Measurements from ENCODE around the gene NDUFA13.

The NDUFA13 gene

GRCh38 chr19:19492026-19492610 is 23.9 kb upstream of the NDUFA13 start:
- Histone ChIP-seq H3K36me3 (ENCODE audit: control insufficient read depth, low read depth, low read length) (peaks cover 13% of the 10 kb centered on the region), H3K9me3 (ENCODE audit: control insufficient read depth, low read depth, low read length) (no peaks in the 10 kb centered on the region), H3K27me3 (ENCODE audit: control insufficient read depth, insufficient read depth, low read length) (no peaks in the 10 kb centered on the region), H3K4me1 (ENCODE audit: control insufficient read depth, low read depth, low read length) (peaks cover 22% of the 10 kb centered on the region), H3K9ac (ENCODE audit: low read length) (no peak overlapping the region), H3K4me3 (ENCODE audit: low read length) (no peak overlapping the region), H3K27ac (ENCODE audit: low read length) (no peak overlapping the region)

GRCh38 chr19:19493841-19494546 is 22.0 kb upstream of the NDUFA13 start:
- Histone ChIP-seq H3K4me1 (ENCODE audit: control insufficient read depth, low read depth, low read length) (peaks cover 13% of the 10 kb centered on the region), H3K9ac (ENCODE audit: low read length) (no peak overlapping the region), H3K9me3 (ENCODE audit: control insufficient read depth, low read depth, low read length) (no peaks in the 10 kb centered on the region), H3K27me3 (ENCODE audit: control insufficient read depth, insufficient read depth, low read length) (no peaks in the 10 kb centered on the region), H3K4me3 (ENCODE audit: low read length) (no peak overlapping the region), H3K27ac (ENCODE audit: low read length) (no peak overlapping the region), H3K36me3 (ENCODE audit: control insufficient read depth, low read depth, low read length) (peaks cover 27% of the 10 kb centered on the region)

GRCh38 chr19:19495614-19496603 is 20.1 kb upstream of the NDUFA13 start:
- Histone ChIP-seq H3K36me3 (ENCODE audit: control insufficient read depth, low read depth, low read length) (peaks cover 37% of the 10 kb centered on the region), H3K9me3 (ENCODE audit: control insufficient read depth, low read depth, low read length) (no peaks in the 10 kb centered on the region), H3K9ac (ENCODE audit: low read length) (no peak overlapping the region), H3K4me1 (ENCODE audit: control insufficient read depth, low read depth, low read length) (no peaks in the 10 kb centered on the region), H3K4me3 (ENCODE audit: low read length) (no peak overlapping the region), H3K27me3 (ENCODE audit: control insufficient read depth, insufficient read depth, low read length) (no peaks in the 10 kb centered on the region), H3K27ac (ENCODE audit: low read length) (no peak overlapping the region)

- H3K4me3 ChIP-seq (ENCODE audit: low read length): no peak overlapping the region
- H3K4me1 ChIP-seq (ENCODE audit: control insufficient read depth, low read depth, low read length): no peaks in the 10 kb centered on the region
- no peak overlapping the region for H3K27ac ChIP-seq (ENCODE audit: low read length)
- peaks cover 62% of the 10 kb centered on the region for H3K36me3 ChIP-seq (ENCODE audit: control insufficient read depth, low read depth, low read length)
- H3K9ac ChIP-seq (ENCODE audit: low read length): no peak overlapping the region
- no peaks in the 10 kb centered on the region for H3K27me3 ChIP-seq (ENCODE audit: control insufficient read depth, insufficient read depth, low read length)
- H3K9me3 ChIP-seq (ENCODE audit: control insufficient read depth, low read depth, low read length): no peaks in the 10 kb centered on the region
These were observed 17.6 kb upstream of the NDUFA13 start for GRCh38 chr19:19498255-19498991.

GRCh38 chr19:19499272-19499995 is 16.6 kb upstream of the NDUFA13 start:
- Histone ChIP-seq H3K9ac (ENCODE audit: low read length) (no peak overlapping the region), H3K4me1 (ENCODE audit: control insufficient read depth, low read depth, low read length) (no peaks in the 10 kb centered on the region), H3K4me3 (ENCODE audit: low read length) (no peak overlapping the region), H3K9me3 (ENCODE audit: control insufficient read depth, low read depth, low read length) (no peaks in the 10 kb centered on the region), H3K27ac (ENCODE audit: low read length) (no peak overlapping the region), H3K27me3 (ENCODE audit: control insufficient read depth, insufficient read depth, low read length) (no peaks in the 10 kb centered on the region), H3K36me3 (ENCODE audit: control insufficient read depth, low read depth, low read length) (peaks cover 69% of the 10 kb centered on the region)

GRCh38 chr19:19500975-19501644 is 14.9 kb upstream of the NDUFA13 start:
- no peaks in the 10 kb centered on the region for H3K4me1 ChIP-seq (ENCODE audit: control insufficient read depth, low read depth, low read length)
- H3K36me3 ChIP-seq (ENCODE audit: control insufficient read depth, low read depth, low read length): peaks cover 82% of the 10 kb centered on the region
- no peak overlapping the region for H3K4me3 ChIP-seq (ENCODE audit: low read length)
- H3K27me3 ChIP-seq (ENCODE audit: control insufficient read depth, insufficient read depth, low read length): no peaks in the 10 kb centered on the region
- H3K9me3 ChIP-seq (ENCODE audit: control insufficient read depth, low read depth, low read length): no peaks in the 10 kb centered on the region
- H3K27ac ChIP-seq (ENCODE audit: low read length): no peak overlapping the region
- H3K9ac ChIP-seq (ENCODE audit: low read length): no peak overlapping the region

GRCh38 chr19:19501798-19502197 is 14.2 kb upstream of the NDUFA13 start:
- Histone ChIP-seq H3K4me3 (ENCODE audit: low read length) (no peak overlapping the region), H3K9ac (ENCODE audit: low read length) (no peak overlapping the region), H3K36me3 (ENCODE audit: control insufficient read depth, low read depth, low read length) (peaks cover 76% of the 10 kb centered on the region), H3K27me3 (ENCODE audit: control insufficient read depth, insufficient read depth, low read length) (no peaks in the 10 kb centered on the region), H3K9me3 (ENCODE audit: control insufficient read depth, low read depth, low read length) (no peaks in the 10 kb centered on the region), H3K4me1 (ENCODE audit: control insufficient read depth, low read depth, low read length) (no peaks in the 10 kb centered on the region), H3K27ac (ENCODE audit: low read length) (no peak overlapping the region)

- Histone ChIP-seq H3K9me3 (ENCODE audit: control insufficient read depth, low read depth, low read length) (no peaks in the 10 kb centered on the region), H3K4me1 (ENCODE audit: control insufficient read depth, low read depth, low read length) (no peaks in the 10 kb centered on the region), H3K4me3 (ENCODE audit: low read length) (no peak overlapping the region), H3K9ac (ENCODE audit: low read length) (no peak overlapping the region), H3K27ac (ENCODE audit: low read length) (no peak overlapping the region), H3K36me3 (ENCODE audit: control insufficient read depth, low read depth, low read length) (peaks cover 73% of the 10 kb centered on the region), H3K27me3 (ENCODE audit: control insufficient read depth, insufficient read depth, low read length) (no peaks in the 10 kb centered on the region)
These were observed 13.7 kb upstream of the NDUFA13 start for GRCh38 chr19:19502281-19502680.

- Histone ChIP-seq H3K36me3 (ENCODE audit: control insufficient read depth, low read depth, low read length) (peaks cover 69% of the 10 kb centered on the region), H3K9ac (ENCODE audit: low read length) (no peak overlapping the region), H3K27ac (ENCODE audit: low read length) (no peak overlapping the region), H3K4me3 (ENCODE audit: low read length) (no peak overlapping the region), H3K9me3 (ENCODE audit: control insufficient read depth, low read depth, low read length) (no peaks in the 10 kb centered on the region), H3K4me1 (ENCODE audit: control insufficient read depth, low read depth, low read length) (no peaks in the 10 kb centered on the region), H3K27me3 (ENCODE audit: control insufficient read depth, insufficient read depth, low read length) (no peaks in the 10 kb centered on the region)
These were observed 13.0 kb upstream of the NDUFA13 start for GRCh38 chr19:19502808-19503602.

All from iPS-18a (cell line).